Transverse colon (tissue), 4 donors: ENCODE data around the gene RNF126.

Experiments
- EP300 ChIP-seq: sonication (generic); formaldehyde crosslinking; IDR thresholded peaks from one replicate; pipeline ENCODE4 v1.6.1; 2017; ENCODE audit warnings: antibody characterized with exemption, low read depth
- POLR2A ChIP-seq: fragments of 450-650 bp; IDR thresholded peaks from one replicate; pipeline ENCODE4 v1.6.1; 2016; ENCODE audit warnings: antibody characterized with exemption, mild to moderate bottlenecking, moderate library complexity
- POLR2AphosphoS5 ChIP-seq, 3 donors: sonication (generic); formaldehyde crosslinking; IDR thresholded peaks; one replicate each; pipeline ENCODE4 v1.6.1; 2016; ENCODE audit warnings: antibody characterized with exemption in 3 of 3
- TF ChIP-seq, protein P1 (sequence below), 5 experiments: fragments of 200-600 bp in 3 of 5; fragments of 450-650 bp in 2 of 5; sonication (generic) in 3 of 5; IDR thresholded peaks; 1 replicate in 2 of 5; 2 replicates in 3 of 5; pipeline ENCODE4 v1.5.1; 2016 to 2017; ENCODE audit warnings: antibody characterized with exemption in 5 of 5, inconsistent platforms in 3 of 5, mild to moderate bottlenecking in 2 of 5, moderate library complexity in 1 of 5

DNA sequence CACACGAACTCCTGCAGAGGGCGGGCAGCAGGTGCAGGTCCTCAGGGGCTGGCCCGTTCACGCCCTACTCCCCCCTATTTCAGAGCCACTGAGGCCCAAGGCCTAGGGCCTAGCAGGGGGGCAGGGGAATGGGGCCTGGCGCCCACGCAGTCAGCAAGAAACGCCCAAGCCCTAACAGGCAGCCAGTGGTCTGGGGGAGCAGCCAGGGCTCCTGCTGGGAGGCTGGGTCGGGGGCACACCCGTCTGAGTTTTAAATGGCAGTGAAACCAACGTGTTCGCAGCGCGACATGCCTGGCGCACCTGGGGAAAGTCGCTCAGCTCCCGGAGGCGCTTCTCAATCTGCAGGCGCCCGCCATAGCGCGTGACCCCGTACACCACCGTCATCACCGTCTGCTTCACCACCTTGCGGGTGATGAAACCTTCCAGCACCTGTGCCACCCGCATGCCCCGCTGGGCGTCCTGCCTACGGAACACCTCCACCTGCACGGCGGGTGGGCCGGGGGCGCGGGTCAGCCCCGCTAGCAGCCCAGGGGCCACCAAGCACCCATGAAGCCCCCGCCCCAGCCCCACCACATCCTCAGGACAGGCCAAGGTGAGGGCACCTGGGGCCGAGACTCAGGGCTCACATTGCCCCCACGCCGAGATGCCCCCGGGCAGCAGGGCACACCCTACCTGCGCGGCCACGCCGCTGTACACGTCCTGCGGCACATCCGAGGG lies 43.6 kb downstream of the RNF126 start:
- TF ChIP-seq, protein P1, sequence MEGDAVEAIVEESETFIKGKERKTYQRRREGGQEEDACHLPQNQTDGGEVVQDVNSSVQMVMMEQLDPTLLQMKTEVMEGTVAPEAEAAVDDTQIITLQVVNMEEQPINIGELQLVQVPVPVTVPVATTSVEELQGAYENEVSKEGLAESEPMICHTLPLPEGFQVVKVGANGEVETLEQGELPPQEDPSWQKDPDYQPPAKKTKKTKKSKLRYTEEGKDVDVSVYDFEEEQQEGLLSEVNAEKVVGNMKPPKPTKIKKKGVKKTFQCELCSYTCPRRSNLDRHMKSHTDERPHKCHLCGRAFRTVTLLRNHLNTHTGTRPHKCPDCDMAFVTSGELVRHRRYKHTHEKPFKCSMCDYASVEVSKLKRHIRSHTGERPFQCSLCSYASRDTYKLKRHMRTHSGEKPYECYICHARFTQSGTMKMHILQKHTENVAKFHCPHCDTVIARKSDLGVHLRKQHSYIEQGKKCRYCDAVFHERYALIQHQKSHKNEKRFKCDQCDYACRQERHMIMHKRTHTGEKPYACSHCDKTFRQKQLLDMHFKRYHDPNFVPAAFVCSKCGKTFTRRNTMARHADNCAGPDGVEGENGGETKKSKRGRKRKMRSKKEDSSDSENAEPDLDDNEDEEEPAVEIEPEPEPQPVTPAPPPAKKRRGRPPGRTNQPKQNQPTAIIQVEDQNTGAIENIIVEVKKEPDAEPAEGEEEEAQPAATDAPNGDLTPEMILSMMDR (IDR thresholded peaks at IDR 0.05): no peak
- TF ChIP-seq POLR2A (no peak), POLR2AphosphoS5 (IDR thresholded peaks at IDR 0.05) (no peak), EP300 (no peak)
